Calu3 (cell line): ENCODE results near the gene SPSB2. TPM values are rescaled to one million over a fixed set of nuclear protein-coding genes. Genes with fewer than 3 reads are reported as not detected.
A peak's percentile ranks its signal among the peaks of the same experiment; 100 is the strongest.

Source experiments
- BruUV-seq: library from RNA; stranded (reverse); fragments of 400-500 nt; replicated peaks from 2 replicates; lab custom pipeline; 2021; lab: Mats Ljungman, UMichigan
- CTCF ChIA-PET: fragments of 300-600 bp; sonication (Branson Sonifier 250); formaldehyde crosslinking; loops from one replicate; lab custom pipeline; 2022; ENCODE audit warnings: antibody characterized with exemption; lab: Charles Lee
- DNase-seq: peaks from one replicate; pipeline ENCODE4 v3.0.0; 2022
- H3K27ac Mint-ChIP-seq: one replicate; pipeline ENCODE4 v1.8.0; 2022; ENCODE audit warnings: mixed read lengths; ENCODE audit not compliant: unreplicated experiment
- H3K27me3 Mint-ChIP-seq: one replicate; pipeline ENCODE4 v1.8.0; 2022; ENCODE audit warnings: mixed read lengths; ENCODE audit not compliant: unreplicated experiment
- H3K36me3 Mint-ChIP-seq: one replicate; pipeline ENCODE4 v1.8.0; 2022; ENCODE audit warnings: mild to moderate bottlenecking, moderate library complexity, mixed read lengths; ENCODE audit not compliant: insufficient read depth, unreplicated experiment
- H3K4me1 Mint-ChIP-seq: one replicate; pipeline ENCODE4 v1.8.0; 2022; ENCODE audit warnings: mild to moderate bottlenecking, low read depth, mixed read lengths; ENCODE audit not compliant: unreplicated experiment
- H3K4me3 Mint-ChIP-seq: one replicate; pipeline ENCODE4 v1.8.0; 2022; ENCODE audit warnings: mild to moderate bottlenecking, low read depth, moderate library complexity, mixed read lengths; ENCODE audit not compliant: unreplicated experiment
- H3K9me3 Mint-ChIP-seq: one replicate; pipeline ENCODE4 v1.8.0; 2022; ENCODE audit warnings: low read depth, mixed read lengths; ENCODE audit not compliant: unreplicated experiment
- CTCF ChIP-seq: fragments of 200-600 bp; IDR thresholded peaks from one replicate; pipeline ENCODE4 v1.8.0; 2022; ENCODE audit warnings: antibody characterized with exemption; ENCODE audit not compliant: unreplicated experiment
- intact Hi-C: fragments of 100-400 bp; cut with micrococcal nuclease; formaldehyde crosslinking; loops from one replicate; pipeline ENCODE4 v1.10.0; 2022; ENCODE audit not compliant: unreplicated experiment
- total RNA-seq: library from RNA; stranded (reverse); gene quantifications from 2 replicates; pipeline ENCODE4 v1.2.3, GENCODE V29; 2022

Gene SPSB2
- total RNA-seq, 1 experiment from 2014 or later = 18.0 TPM

- peaks cover 16% of the 10 kb centered on the region for H3K36me3 Mint-ChIP-seq
- H3K27me3 Mint-ChIP-seq = peaks cover 100% of the 10 kb centered on the region
- peak overlapping the region; percentile 25 for H3K27ac Mint-ChIP-seq
- H3K4me1 Mint-ChIP-seq = peaks cover 16% of the 10 kb centered on the region
- no peaks in the 10 kb centered on the region for H3K9me3 Mint-ChIP-seq
- H3K4me3 Mint-ChIP-seq = peak overlapping the region; percentile 75
- TF ChIP-seq CTCF = no peak
- no TSS peak for BruUV-seq
- CTCF ChIA-PET = interaction anchor here (1.0 kb wide), 1 partner anchor 74 kb away, joined by 4 read pairs; the partner anchor contains the start of gene MLF2
- DNase-seq = no peak
- intact Hi-C loops = loop anchor here (5.0 to 10.0 kb wide), 2 partner anchors 212 to 275 kb away; no protein-coding TSS in a partner anchor
Observed at GRCh38 chr12:6826734-6827436, 46.2 kb downstream of the SPSB2 start.

GRCh38 chr12:6826125-6826733 is 46.9 kb downstream of the SPSB2 start:
- peaks cover 16% of the 10 kb centered on the region for H3K36me3 Mint-ChIP-seq
- H3K27me3 Mint-ChIP-seq = peaks cover 100% of the 10 kb centered on the region
- CTCF ChIA-PET = interaction anchor here (1.6 to 1.8 kb wide), 2 partner anchors 8 to 73 kb away, joined by 4 to 7 read pairs; partner anchors contain the start of gene MLF2
- peaks cover 16% of the 10 kb centered on the region for H3K4me1 Mint-ChIP-seq
- H3K9me3 Mint-ChIP-seq = no peaks in the 10 kb centered on the region
- TF ChIP-seq CTCF = no peak
- no TSS peak for BruUV-seq
- no peak for DNase-seq
- intact Hi-C loops = loop anchor here (5.0 to 10.0 kb wide), 2 partner anchors 211 to 274 kb away; no protein-coding TSS in a partner anchor
- no peak overlapping the region for H3K4me3 Mint-ChIP-seq
- no peak overlapping the region for H3K27ac Mint-ChIP-seq

GRCh38 chr12:6825398-6826124 is 47.5 kb downstream of the SPSB2 start:
- BruUV-seq = no TSS peak
- no peaks in the 10 kb centered on the region for H3K9me3 Mint-ChIP-seq
- DNase-seq = peak; percentile 87
- intact Hi-C loops = loop anchor here (1.0 to 10.0 kb wide), 3 partner anchors 90 to 273 kb away; no protein-coding TSS in a partner anchor
- peaks cover 16% of the 10 kb centered on the region for H3K4me1 Mint-ChIP-seq
- peaks cover 100% of the 10 kb centered on the region for H3K27me3 Mint-ChIP-seq
- CTCF ChIA-PET = interaction anchor here (1.0 to 1.8 kb wide), 3 partner anchors 9 to 72 kb away, joined by 4 to 7 read pairs (median 4); partner anchors contain the start of gene MLF2
- peaks cover 16% of the 10 kb centered on the region for H3K36me3 Mint-ChIP-seq
- no peak overlapping the region for H3K4me3 Mint-ChIP-seq
- no peak overlapping the region for H3K27ac Mint-ChIP-seq
- peak; percentile 80 for TF ChIP-seq CTCF

GRCh38 chr12:6824901-6825381 is 48.2 kb downstream of the SPSB2 start:
- Mint-ChIP-seq H3K4me1 (peaks cover 16% of the 10 kb centered on the region), H3K4me3 (no peak overlapping the region), H3K27ac (no peak overlapping the region), H3K27me3 (peaks cover 100% of the 10 kb centered on the region), H3K9me3 (no peaks in the 10 kb centered on the region), H3K36me3 (peaks cover 16% of the 10 kb centered on the region)
- DNase-seq = no peak
- no TSS peak for BruUV-seq
- CTCF ChIA-PET = interaction anchor here (1.0 to 1.8 kb wide), 3 partner anchors 10 to 71 kb away, joined by 4 to 7 read pairs (median 4); partner anchors contain the start of gene MLF2
- intact Hi-C loops = loop anchor here (1.0 to 10.0 kb wide), 3 partner anchors 90 to 273 kb away; no protein-coding TSS in a partner anchor
- TF ChIP-seq CTCF = no peak
